ENCODE results near the gene LAMA1. TPM values are rescaled to one million over a fixed set of nuclear protein-coding genes. Genes with fewer than 3 reads are reported as not detected.

The LAMA1 gene
- total RNA-seq, 1 experiment from 2014 or later = not detected

- H3K9me3 ChIP-seq (ENCODE audit: low read depth, low read length, poor library complexity, severe bottlenecking) = no peaks in the 10 kb centered on the region
- intact Hi-C loops (cut with micrococcal nuclease; ENCODE audit: unreplicated experiment) = no loop called here
- no TSS peak for BruUV-seq (replicated peaks)
- no peak overlapping the region for H3K4me3 ChIP-seq (ENCODE audit: low read depth, low read length, poor library complexity, severe bottlenecking)
- no peak overlapping the region for H3K27ac ChIP-seq (ENCODE audit: low read depth, low read length, poor library complexity, severe bottlenecking)
- ChIA-PET POLR2A (ENCODE audit: low non-redundant PET) (no interaction called here), CTCF (no interaction called here)
- TF ChIP-seq EZH2 (IDR thresholded peaks at IDR 0.05; ENCODE audit: borderline replicate concordance, low read depth, low read length, poor library complexity, severe bottlenecking) = no peak
- TF ChIP-seq CTCF (conservative IDR thresholded peaks at IDR 0.05; ENCODE audit: low read depth, low read length) = no peak
- DNase-seq (ENCODE audit: low spot score) = no peak
- no peaks in the 10 kb centered on the region for H3K36me3 ChIP-seq (ENCODE audit: insufficient read depth, low read length, poor library complexity, severe bottlenecking)
- no peaks in the 10 kb centered on the region for H3K27me3 ChIP-seq (replicated peaks; ENCODE audit: insufficient read depth, low read depth, low read length, poor library complexity)
- no peaks in the 10 kb centered on the region for H3K4me1 ChIP-seq (ENCODE audit: insufficient read depth, low read length, poor library complexity, severe bottlenecking)
These were observed 167.0 kb downstream of the LAMA1 start for GRCh38 chr18:6950641-6951040.

- H3K9me3 ChIP-seq (ENCODE audit: low read depth, low read length, poor library complexity, severe bottlenecking) = no peaks in the 10 kb centered on the region
- no TSS peak for BruUV-seq (replicated peaks)
- no peak for DNase-seq (ENCODE audit: low spot score)
- H3K36me3 ChIP-seq (ENCODE audit: insufficient read depth, low read length, poor library complexity, severe bottlenecking) = no peaks in the 10 kb centered on the region
- no peaks in the 10 kb centered on the region for H3K4me1 ChIP-seq (ENCODE audit: insufficient read depth, low read length, poor library complexity, severe bottlenecking)
- no peaks in the 10 kb centered on the region for H3K27me3 ChIP-seq (replicated peaks; ENCODE audit: insufficient read depth, low read depth, low read length, poor library complexity)
- ChIA-PET POLR2A (ENCODE audit: low non-redundant PET) (no interaction called here), CTCF (no interaction called here)
- no peak overlapping the region for H3K4me3 ChIP-seq (ENCODE audit: low read depth, low read length, poor library complexity, severe bottlenecking)
- intact Hi-C loops (cut with micrococcal nuclease; ENCODE audit: unreplicated experiment) = no loop called here
- no peak overlapping the region for H3K27ac ChIP-seq (ENCODE audit: low read depth, low read length, poor library complexity, severe bottlenecking)
- no peak for TF ChIP-seq EZH2 (IDR thresholded peaks at IDR 0.05; ENCODE audit: borderline replicate concordance, low read depth, low read length, poor library complexity, severe bottlenecking)
These were observed 167.6 kb downstream of the LAMA1 start for GRCh38 chr18:6949800-6950586.

- CTCF ChIA-PET = no interaction called here
- TF ChIP-seq EZH2 (IDR thresholded peaks at IDR 0.05; ENCODE audit: borderline replicate concordance, low read depth, low read length, poor library complexity, severe bottlenecking) (no peak), CTCF (conservative IDR thresholded peaks at IDR 0.05; ENCODE audit: low read depth, low read length) (no peak)
These were observed 169.1 kb downstream of the LAMA1 start for GRCh38 chr18:6948281-6949055.

More at GRCh38 chr18:6948281-6949055, 169.1 kb downstream of the LAMA1 start:
- DNase-seq (ENCODE audit: low spot score) = no peak
- POLR2A ChIA-PET (ENCODE audit: low non-redundant PET) = no interaction called here
- BruUV-seq (replicated peaks) = no TSS peak
- Histone ChIP-seq H3K9me3 (ENCODE audit: low read depth, low read length, poor library complexity, severe bottlenecking) (no peaks in the 10 kb centered on the region), H3K4me3 (ENCODE audit: low read depth, low read length, poor library complexity, severe bottlenecking) (no peak overlapping the region), H3K27ac (ENCODE audit: low read depth, low read length, poor library complexity, severe bottlenecking) (no peak overlapping the region), H3K4me1 (ENCODE audit: insufficient read depth, low read length, poor library complexity, severe bottlenecking) (no peaks in the 10 kb centered on the region), H3K36me3 (ENCODE audit: insufficient read depth, low read length, poor library complexity, severe bottlenecking) (no peaks in the 10 kb centered on the region), H3K27me3 (replicated peaks; ENCODE audit: insufficient read depth, low read depth, low read length, poor library complexity) (no peaks in the 10 kb centered on the region)
- intact Hi-C loops (cut with micrococcal nuclease; ENCODE audit: unreplicated experiment) = no loop called here
